Germinal center (tissue), 1 donor: ENCODE data around the gene C12orf42.

Source experiments
- DNase-seq: peaks from one replicate; pipeline ENCODE4 v3.0.0; 2012; ENCODE audit warnings: mixed read lengths, low spot score

C12orf42 gene

GRCh38 chr12:103268831-103269514, 226.8 kb downstream of the C12orf42 start:
- no peak for DNase-seq

DNA sequence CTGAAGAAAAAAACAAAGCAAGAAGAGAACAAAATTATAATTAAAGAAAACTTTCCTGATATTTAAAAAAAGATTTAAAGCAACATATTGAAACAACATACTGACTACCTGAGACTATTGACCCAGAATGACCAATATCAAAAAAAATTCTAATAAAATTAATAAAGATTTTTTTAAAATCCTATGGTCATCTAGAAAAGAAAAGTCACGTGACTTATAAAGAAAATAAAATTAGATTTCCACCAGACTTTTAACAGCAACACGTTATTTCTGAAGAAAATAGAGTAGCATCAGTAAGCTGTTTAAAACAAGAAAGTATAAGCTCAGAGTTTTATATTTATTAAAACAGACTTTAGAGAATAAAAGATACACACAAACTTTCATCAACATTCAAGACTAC, 238.0 kb downstream of the C12orf42 start:
- no peak for DNase-seq
